ENCODE data around the gene PCDHGA1.
A peak's percentile ranks its signal among the peaks of the same experiment; 100 is the strongest.
"Not testable (repeated sequence)": the region's sequence is repeated elsewhere in the genome, so short reads cannot be mapped to it uniquely, and the experiment has no call there.

PCDHGA1 gene

GRCh38 chr5:141349917-141350619, 19.8 kb downstream of the PCDHGA1 start, which contains the start of gene PCDHGB1:
PCDHGB1 (plus strand) TSS chr5:141350099; CDS start chr5:141350261, 162 bp downstream.
- peak; percentile 44 for DNase-seq

- no peak for DNase-seq
These were observed 21.3 kb downstream of the PCDHGA1 start for GRCh38 chr5:141351591-141351990.

- peak; percentile 24 for DNase-seq
These were observed 24.7 kb downstream of the PCDHGA1 start, which contains the start of gene PCDHGA4 for GRCh38 chr5:141354900-141355469. PCDHGA4 (plus strand) TSS chr5:141355021; CDS start chr5:141355108, 87 bp downstream.

- DNase-seq = no peak
These were observed 25.3 kb downstream of the PCDHGA1 start for GRCh38 chr5:141355641-141356040.

GRCh38 chr5:141356133-141356532, 25.8 kb downstream of the PCDHGA1 start:
- no peak for DNase-seq

GRCh38 chr5:141356950-141357349, 26.6 kb downstream of the PCDHGA1 start:
- no peak for DNase-seq

- DNase-seq = peak; percentile 48
These were observed 29.6 kb downstream of the PCDHGA1 start, which contains the start of gene PCDHGB2 for GRCh38 chr5:141359790-141360426. PCDHGB2 (plus strand) TSS chr5:141359994; CDS start chr5:141360136, 142 bp downstream.

- no peak for DNase-seq
These were observed 30.4 kb downstream of the PCDHGA1 start for GRCh38 chr5:141360685-141361084.

- DNase-seq = no peak
These were observed 32.4 kb downstream of the PCDHGA1 start for GRCh38 chr5:141362719-141363118.

GRCh38 chr5:141363952-141364660, 33.8 kb downstream of the PCDHGA1 start, which contains the start of gene PCDHGA5:
PCDHGA5 (plus strand) TSS chr5:141364162; CDS start chr5:141364331, 169 bp downstream.
- no peak for DNase-seq

GRCh38 chr5:141366016-141366896, 35.9 kb downstream of the PCDHGA1 start:
- DNase-seq = no peak

- peak; percentile 51 for DNase-seq
These were observed 39.9 kb downstream of the PCDHGA1 start, which contains the start of gene PCDHGB3 for GRCh38 chr5:141369994-141370848. PCDHGB3 (plus strand) TSS chr5:141370242; CDS start chr5:141370395, 153 bp downstream.

- no peak for DNase-seq
These were observed 41.5 kb downstream of the PCDHGA1 start for GRCh38 chr5:141371572-141372475.

GRCh38 chr5:141373673-141374317, 43.5 kb downstream of the PCDHGA1 start, which contains the start of gene PCDHGA6:
PCDHGA6 (plus strand) TSS chr5:141373891; CDS start chr5:141374084, 193 bp downstream.
- DNase-seq = peak; percentile 12

- DNase-seq = no peak
These were observed 44.3 kb downstream of the PCDHGA1 start for GRCh38 chr5:141374627-141375026.

GRCh38 chr5:141375444-141376155, 45.3 kb downstream of the PCDHGA1 start:
- DNase-seq = not testable (repeated sequence)

GRCh38 chr5:141382469-141383294, 52.4 kb downstream of the PCDHGA1 start, which contains the start of gene PCDHGA7:
PCDHGA7 (plus strand) TSS chr5:141382742; CDS start chr5:141382900, 158 bp downstream.
- no peak for DNase-seq

Data from CD4-positive, alpha-beta T cell treated with Interleukin-10 for 1 hour (primary cell).